ENCODE measurements around the gene HSDL1. TPM values are rescaled to one million over a fixed set of nuclear protein-coding genes. Genes with fewer than 3 reads are reported as not detected.

Gene HSDL1
- total RNA-seq, 1 experiment from 2014 or later = 13.3 TPM

DNA sequence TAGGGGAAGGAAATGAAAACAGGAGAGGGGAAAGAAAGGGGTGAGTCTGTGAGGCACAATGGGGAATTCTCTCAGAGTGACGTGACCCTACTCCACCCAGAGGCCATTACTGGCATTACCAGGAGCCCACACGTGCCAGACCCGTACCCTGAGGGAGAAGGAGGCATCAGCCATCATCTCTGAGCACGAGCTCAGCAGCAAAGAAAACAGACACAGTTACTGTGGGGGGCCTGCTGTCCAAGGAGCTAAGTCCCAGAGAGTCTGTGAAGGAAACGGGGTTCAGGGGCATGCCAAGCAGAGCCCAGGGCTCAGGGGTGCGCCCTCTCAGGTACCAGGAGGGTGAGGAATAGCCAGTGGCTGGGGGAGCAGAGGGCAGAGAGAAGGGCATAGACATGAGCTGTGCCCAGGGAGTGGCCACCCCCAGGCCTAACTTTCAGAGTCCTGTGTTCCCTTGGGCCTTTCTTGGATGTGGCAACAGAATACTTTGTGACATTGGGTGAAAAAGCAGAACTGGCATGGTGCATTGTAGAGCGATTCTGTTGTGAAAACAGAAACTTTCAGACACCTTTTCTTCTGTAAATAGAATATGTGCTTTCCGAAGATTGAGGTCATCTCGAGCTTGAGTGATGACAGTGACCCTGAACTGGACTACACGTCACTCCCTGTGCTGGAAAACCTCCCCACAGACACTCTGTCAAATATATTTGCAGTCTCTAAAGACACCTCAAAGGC, 30.5 kb upstream of the HSDL1 start:
- Histone ChIP-seq H3K27ac (ENCODE audit: low read length) (no peak overlapping the region), H2AFZ (ENCODE audit: low read length) (peak overlapping the region; percentile 56; the same call in 1 of the 2 replicates), H3K9ac (ENCODE audit: low read length) (no peak overlapping the region), H3K27me3 (ENCODE audit: low read length) (no peaks in the 10 kb centered on the region), H3K4me2 (ENCODE audit: low read length) (no peak overlapping the region), H3K9me3 (ENCODE audit: low read length) (no peaks in the 10 kb centered on the region), H3K4me1 (ENCODE audit: insufficient read depth, low read length) (peaks cover 20% of the 10 kb centered on the region), H3K9me2 (replicated peaks; ENCODE audit: low read length) (no peaks in the 10 kb centered on the region), H3K79me2 (ENCODE audit: low read length) (no peaks in the 10 kb centered on the region), H3F3A (ENCODE audit: low read length, unreplicated experiment) (no peaks in the 10 kb centered on the region), H4K20me1 (ENCODE audit: low read length) (no peaks in the 10 kb centered on the region), H3K36me3 (ENCODE audit: low read depth, low read length) (no peaks in the 10 kb centered on the region), H3K4me3 (ENCODE audit: low read length) (no peak overlapping the region)
- POLR2A ChIA-PET (ENCODE audit: unreplicated experiment) = interaction anchor here (0.6 kb wide), 1 partner anchor 132 kb away, joined by 3 read pairs; no protein-coding TSS in a partner anchor
- DNase-seq (peak; percentile 72), ATAC-seq (peak; percentile 67)
- TF ChIP-seq EZH2 (IDR thresholded peaks at IDR 0.05; ENCODE audit: low read length, unreplicated experiment) (no peak), EZH2phosphoT487 (IDR thresholded peaks at IDR 0.05; ENCODE audit: borderline replicate concordance, low read length) (no peak)
- TF ChIP-seq, protein P1, sequence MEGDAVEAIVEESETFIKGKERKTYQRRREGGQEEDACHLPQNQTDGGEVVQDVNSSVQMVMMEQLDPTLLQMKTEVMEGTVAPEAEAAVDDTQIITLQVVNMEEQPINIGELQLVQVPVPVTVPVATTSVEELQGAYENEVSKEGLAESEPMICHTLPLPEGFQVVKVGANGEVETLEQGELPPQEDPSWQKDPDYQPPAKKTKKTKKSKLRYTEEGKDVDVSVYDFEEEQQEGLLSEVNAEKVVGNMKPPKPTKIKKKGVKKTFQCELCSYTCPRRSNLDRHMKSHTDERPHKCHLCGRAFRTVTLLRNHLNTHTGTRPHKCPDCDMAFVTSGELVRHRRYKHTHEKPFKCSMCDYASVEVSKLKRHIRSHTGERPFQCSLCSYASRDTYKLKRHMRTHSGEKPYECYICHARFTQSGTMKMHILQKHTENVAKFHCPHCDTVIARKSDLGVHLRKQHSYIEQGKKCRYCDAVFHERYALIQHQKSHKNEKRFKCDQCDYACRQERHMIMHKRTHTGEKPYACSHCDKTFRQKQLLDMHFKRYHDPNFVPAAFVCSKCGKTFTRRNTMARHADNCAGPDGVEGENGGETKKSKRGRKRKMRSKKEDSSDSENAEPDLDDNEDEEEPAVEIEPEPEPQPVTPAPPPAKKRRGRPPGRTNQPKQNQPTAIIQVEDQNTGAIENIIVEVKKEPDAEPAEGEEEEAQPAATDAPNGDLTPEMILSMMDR (conservative IDR thresholded peaks at IDR 0.05; ENCODE audit: low read depth, low read length) = peak; percentile 75
- BruUV-seq (replicated peaks) = no TSS peak
- intact Hi-C loops (cut with micrococcal nuclease) = loop anchor here (1.0 to 5.0 kb wide), 2 partner anchors 90 to 218 kb away; no protein-coding TSS in a partner anchor
- CTCF ChIA-PET = interaction anchor here (0.6 to 0.8 kb wide), 2 partner anchors 11 to 120 kb away, joined by 3 to 4 read pairs; partner anchors contain the start of gene TAF1C

DNA sequence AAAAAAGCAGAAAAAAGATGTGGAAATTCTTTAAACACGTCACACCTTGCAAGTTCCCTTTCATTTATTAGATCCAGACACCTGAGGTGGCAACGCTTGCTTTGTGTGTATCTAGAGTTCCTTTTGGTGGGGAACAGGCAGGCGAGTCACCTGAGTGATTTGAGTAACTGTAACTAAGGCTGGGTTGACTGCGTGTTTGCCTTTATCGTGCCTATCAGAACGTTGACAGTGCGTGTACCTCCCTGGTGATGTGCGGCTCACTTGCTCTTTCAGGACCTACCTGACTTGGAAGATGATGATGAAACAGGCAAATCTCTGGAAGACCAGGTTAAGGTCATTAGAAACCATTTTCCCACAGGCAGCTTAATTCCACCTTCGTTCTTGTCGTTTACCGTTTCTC, 29.4 kb upstream of the HSDL1 start:
- Histone ChIP-seq H3K36me3 (ENCODE audit: low read depth, low read length) (no peaks in the 10 kb centered on the region), H3F3A (ENCODE audit: low read length, unreplicated experiment) (no peaks in the 10 kb centered on the region), H3K4me2 (ENCODE audit: low read length) (no peak overlapping the region), H2AFZ (ENCODE audit: low read length) (no peak overlapping the region), H4K20me1 (ENCODE audit: low read length) (no peaks in the 10 kb centered on the region), H3K9me2 (replicated peaks; ENCODE audit: low read length) (no peaks in the 10 kb centered on the region), H3K27me3 (ENCODE audit: low read length) (no peaks in the 10 kb centered on the region), H3K4me1 (ENCODE audit: insufficient read depth, low read length) (peaks cover 20% of the 10 kb centered on the region), H3K9me3 (ENCODE audit: low read length) (no peaks in the 10 kb centered on the region), H3K27ac (ENCODE audit: low read length) (no peak overlapping the region), H3K79me2 (ENCODE audit: low read length) (no peaks in the 10 kb centered on the region), H3K9ac (ENCODE audit: low read length) (no peak overlapping the region), H3K4me3 (ENCODE audit: low read length) (no peak overlapping the region)
- ATAC-seq (no peak), DNase-seq (no peak)
- BruUV-seq (replicated peaks) = no TSS peak
- intact Hi-C loops (cut with micrococcal nuclease) = no loop called here
- CTCF ChIA-PET = no interaction called here
- POLR2A ChIA-PET (ENCODE audit: unreplicated experiment) = no interaction called here
- TF ChIP-seq EZH2 (IDR thresholded peaks at IDR 0.05; ENCODE audit: low read length, unreplicated experiment) = no peak
- TF ChIP-seq, protein P1 (conservative IDR thresholded peaks at IDR 0.05; ENCODE audit: low read depth, low read length) = no peak
- no peak for TF ChIP-seq EZH2phosphoT487 (IDR thresholded peaks at IDR 0.05; ENCODE audit: borderline replicate concordance, low read length)

DNA sequence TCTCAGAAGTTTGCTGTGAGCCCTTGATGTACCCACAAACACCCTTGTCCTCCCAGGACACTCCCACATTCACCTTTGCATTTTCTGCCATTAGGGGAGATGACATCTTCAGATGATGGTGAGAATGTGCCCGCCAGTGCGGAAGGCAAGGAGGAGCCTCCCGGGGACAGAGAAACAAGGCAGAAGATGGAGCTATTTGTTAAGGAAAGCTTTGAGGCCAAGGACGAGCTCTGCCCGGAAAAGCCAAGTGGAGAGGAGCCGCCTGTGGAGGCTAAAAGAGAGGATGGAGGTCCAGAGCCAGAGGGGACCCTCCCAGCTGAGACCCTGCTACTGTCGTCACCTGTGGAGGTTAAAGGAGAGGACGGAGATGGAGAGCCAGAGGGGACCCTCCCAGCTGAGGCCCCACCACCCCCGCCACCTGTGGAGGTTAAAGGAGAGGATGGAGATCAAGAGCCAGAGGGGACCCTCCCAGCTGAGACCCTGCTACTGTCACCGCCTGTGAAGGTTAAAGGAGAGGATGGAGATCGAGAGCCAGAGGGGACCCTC, 24.9 kb upstream of the HSDL1 start:
- H3K36me3 ChIP-seq (ENCODE audit: low read depth, low read length) = no peaks in the 10 kb centered on the region
- H3K9me2 ChIP-seq (replicated peaks; ENCODE audit: low read length) = no peaks in the 10 kb centered on the region
- H2AFZ ChIP-seq (ENCODE audit: low read length) = no peak overlapping the region
- no peak overlapping the region for H3K9ac ChIP-seq (ENCODE audit: low read length)
- no peaks in the 10 kb centered on the region for H3K79me2 ChIP-seq (ENCODE audit: low read length)
- POLR2A ChIA-PET (ENCODE audit: unreplicated experiment) = interaction anchor here (0.5 kb wide), 1 partner anchor 1575 kb away, joined by 3 read pairs; no protein-coding TSS in a partner anchor
- TF ChIP-seq EZH2 (IDR thresholded peaks at IDR 0.05; ENCODE audit: low read length, unreplicated experiment) (no peak), EZH2phosphoT487 (IDR thresholded peaks at IDR 0.05; ENCODE audit: borderline replicate concordance, low read length) (no peak)
- TF ChIP-seq, protein P1 (conservative IDR thresholded peaks at IDR 0.05; ENCODE audit: low read depth, low read length) = no peak
- H3K4me1 ChIP-seq (ENCODE audit: insufficient read depth, low read length) = no peaks in the 10 kb centered on the region
- H3F3A ChIP-seq (ENCODE audit: low read length, unreplicated experiment) = no peaks in the 10 kb centered on the region
- H3K4me2 ChIP-seq (ENCODE audit: low read length) = no peak overlapping the region
- BruUV-seq (replicated peaks) = no TSS peak
- no peaks in the 10 kb centered on the region for H4K20me1 ChIP-seq (ENCODE audit: low read length)
- H3K9me3 ChIP-seq (ENCODE audit: low read length) = no peaks in the 10 kb centered on the region
- intact Hi-C loops (cut with micrococcal nuclease) = no loop called here
- H3K4me3 ChIP-seq (ENCODE audit: low read length) = no peak overlapping the region
- DNase-seq (no peak), ATAC-seq (no peak)
- H3K27me3 ChIP-seq (ENCODE audit: low read length) = peaks cover 9% of the 10 kb centered on the region
- CTCF ChIA-PET = no interaction called here
- H3K27ac ChIP-seq (ENCODE audit: low read length) = no peak overlapping the region

All from PC-3 (cell line).